ENCODE results near the gene HS6ST3. TPM values are rescaled to one million over a fixed set of nuclear protein-coding genes. Genes with fewer than 3 reads are reported as not detected.
A peak's percentile ranks its signal among the peaks of the same experiment; 100 is the strongest.

HS6ST3 gene
- total and polyA plus RNA-seq, 12 donors, result 2.1 to 27.1 (median 6.2) TPM

DNA sequence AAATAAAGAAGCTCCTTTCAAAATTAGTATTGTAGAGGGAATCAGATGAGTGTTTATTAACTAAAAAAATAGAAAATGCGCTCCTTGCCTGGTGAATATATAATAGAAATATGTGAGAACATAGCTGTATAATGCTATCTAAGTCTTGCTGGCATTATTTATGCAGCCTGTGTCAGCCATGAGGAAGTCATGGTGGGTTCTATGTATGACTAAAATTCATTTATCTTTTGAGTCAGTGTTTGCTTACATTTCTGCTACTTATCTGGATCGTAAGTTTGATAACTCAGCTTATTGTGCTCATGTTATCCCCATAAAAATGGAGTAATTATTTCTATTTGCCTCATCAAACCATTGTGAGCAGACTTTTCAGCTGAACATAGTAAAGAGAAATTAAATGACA is 455.1 kb downstream of the HS6ST3 start:
- H3K9me3 ChIP-seq (replicated peaks in 1 of 3), result no peaks in the 10 kb centered on the region
- intact Hi-C loops (cut with DNase I), result no loop called here
- TF ChIP-seq, protein P1, sequence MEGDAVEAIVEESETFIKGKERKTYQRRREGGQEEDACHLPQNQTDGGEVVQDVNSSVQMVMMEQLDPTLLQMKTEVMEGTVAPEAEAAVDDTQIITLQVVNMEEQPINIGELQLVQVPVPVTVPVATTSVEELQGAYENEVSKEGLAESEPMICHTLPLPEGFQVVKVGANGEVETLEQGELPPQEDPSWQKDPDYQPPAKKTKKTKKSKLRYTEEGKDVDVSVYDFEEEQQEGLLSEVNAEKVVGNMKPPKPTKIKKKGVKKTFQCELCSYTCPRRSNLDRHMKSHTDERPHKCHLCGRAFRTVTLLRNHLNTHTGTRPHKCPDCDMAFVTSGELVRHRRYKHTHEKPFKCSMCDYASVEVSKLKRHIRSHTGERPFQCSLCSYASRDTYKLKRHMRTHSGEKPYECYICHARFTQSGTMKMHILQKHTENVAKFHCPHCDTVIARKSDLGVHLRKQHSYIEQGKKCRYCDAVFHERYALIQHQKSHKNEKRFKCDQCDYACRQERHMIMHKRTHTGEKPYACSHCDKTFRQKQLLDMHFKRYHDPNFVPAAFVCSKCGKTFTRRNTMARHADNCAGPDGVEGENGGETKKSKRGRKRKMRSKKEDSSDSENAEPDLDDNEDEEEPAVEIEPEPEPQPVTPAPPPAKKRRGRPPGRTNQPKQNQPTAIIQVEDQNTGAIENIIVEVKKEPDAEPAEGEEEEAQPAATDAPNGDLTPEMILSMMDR (IDR thresholded peaks at IDR 0.05), result no peak
- no peak for TF ChIP-seq POLR2A (IDR thresholded peaks at IDR 0.05)

DNA sequence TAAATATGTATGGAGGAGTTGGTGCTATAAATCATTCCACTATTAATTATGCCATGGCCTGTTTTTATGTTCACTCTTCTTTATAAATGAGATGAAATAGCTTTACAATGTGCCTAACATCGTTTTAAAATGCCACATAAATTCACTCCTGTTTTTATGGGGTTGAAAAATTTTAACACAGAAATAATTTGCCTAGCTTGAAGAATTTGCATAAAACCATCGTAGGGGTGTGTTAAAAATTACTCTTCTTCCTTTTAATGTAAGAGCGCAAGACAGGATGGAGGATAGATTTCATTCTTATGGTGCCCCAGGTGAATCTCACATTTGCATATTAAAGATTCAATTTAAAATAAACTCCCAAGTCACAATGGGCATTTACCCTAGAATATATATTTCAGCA is 456.6 kb downstream of the HS6ST3 start:
- no peak overlapping the region for H3K4me3 ChIP-seq
- H3K36me3 ChIP-seq (replicated peaks in 1 of 2), result no peaks in the 10 kb centered on the region
- H3K4me1 ChIP-seq (replicated peaks in 1 of 2), result peaks cover 0 to 8% of the 10 kb centered on the region in 2 donors
- 74 to 89% (median 85%) methylated on average over 3 of the region's 3 CpGs for WGBS, 4 donors
- DNase-seq, result no peak
- intact Hi-C loops (cut with DNase I), result no loop called here
- H3K27ac ChIP-seq, result no peak overlapping the region
- no peaks in the 10 kb centered on the region for H3K9me3 ChIP-seq (replicated peaks in 1 of 3)
- no peak for TF ChIP-seq POLR2A (IDR thresholded peaks at IDR 0.05)
- TF ChIP-seq, protein P1 (IDR thresholded peaks at IDR 0.05), result no peak
- H3K27me3 ChIP-seq, result no peaks in the 10 kb centered on the region

More for the DNA sequence above, 455.1 kb downstream of the HS6ST3 start:
- WGBS, 4 donors, result 49 to 71% (median 60%) methylated on average over 2 of the region's 2 CpGs
- Histone ChIP-seq H3K4me3 (no peak overlapping the region), H3K4me1 (replicated peaks in 1 of 2) (no peaks in the 10 kb centered on the region), H3K27ac (no peak overlapping the region), H3K27me3 (no peaks in the 10 kb centered on the region), H3K36me3 (replicated peaks in 1 of 2) (no peaks in the 10 kb centered on the region)
- no peak for DNase-seq

DNA sequence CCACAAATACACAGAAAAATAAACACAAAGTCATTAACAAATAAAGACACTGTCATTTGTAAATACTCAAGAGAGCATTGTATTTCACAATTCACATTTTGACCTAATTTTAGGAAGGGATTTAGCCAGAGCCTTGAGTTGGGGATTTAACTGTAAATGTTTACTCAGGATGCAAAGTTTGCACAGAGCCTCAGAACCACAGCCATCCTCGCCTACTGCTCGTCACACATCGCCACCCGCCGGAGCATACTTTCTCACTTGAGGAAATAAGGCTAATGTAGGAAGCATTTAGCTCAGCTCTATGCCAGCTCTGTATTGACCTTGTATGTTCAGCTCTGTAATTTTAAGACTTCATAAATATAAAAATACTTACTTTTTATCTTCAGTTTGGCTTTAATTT is 461.6 kb downstream of the HS6ST3 start:
- H3K36me3 ChIP-seq (replicated peaks in 1 of 2), result no peaks in the 10 kb centered on the region
- intact Hi-C loops (cut with DNase I), result no loop called here
- no peaks in the 10 kb centered on the region for H3K27me3 ChIP-seq
- peaks cover 0 to 15% of the 10 kb centered on the region in 2 donors for H3K4me1 ChIP-seq (replicated peaks in 1 of 2)
- 32 to 64% (median 43%) methylated on average over 4 to 5 of the region's 5 CpGs for WGBS, 4 donors
- TF ChIP-seq, protein P1 (IDR thresholded peaks at IDR 0.05), result no peak
- no peak for TF ChIP-seq POLR2A (IDR thresholded peaks at IDR 0.05)
- no peaks in the 10 kb centered on the region for H3K9me3 ChIP-seq (replicated peaks in 1 of 3)
- H3K27ac ChIP-seq, result no peak overlapping the region
- peak in 3 of 7 donors; percentile 13 to 18 (median 18) for DNase-seq
- no peak overlapping the region for H3K4me3 ChIP-seq

DNA sequence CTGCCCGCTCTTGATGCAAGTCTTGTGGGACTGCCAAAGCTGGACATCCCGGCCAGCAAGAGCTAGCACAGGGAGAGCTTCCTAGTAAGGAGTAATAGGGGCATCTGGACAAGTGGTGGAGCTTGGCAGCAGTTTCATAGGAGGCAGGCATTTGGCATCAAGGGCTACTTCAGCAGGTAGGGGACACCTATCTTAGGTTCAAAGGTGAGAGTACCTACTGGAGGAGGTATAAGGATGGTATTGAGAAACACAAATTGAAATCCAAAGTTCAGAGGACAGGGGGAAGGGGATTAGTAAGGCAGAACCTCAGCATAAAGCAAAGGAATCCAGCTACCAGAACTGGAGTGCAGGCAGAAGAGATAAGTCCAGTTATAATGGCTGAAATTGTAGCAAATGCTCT is 462.7 kb downstream of the HS6ST3 start:
- Histone ChIP-seq H3K4me3 (no peak overlapping the region), H3K4me1 (replicated peaks in 1 of 2) (peaks cover 0 to 15% of the 10 kb centered on the region in 2 donors), H3K36me3 (replicated peaks in 1 of 2) (no peaks in the 10 kb centered on the region), H3K27me3 (no peaks in the 10 kb centered on the region), H3K27ac (no peak overlapping the region), H3K9me3 (replicated peaks in 1 of 3) (no peaks in the 10 kb centered on the region)
- no peak for DNase-seq
- no peak for TF ChIP-seq POLR2A (IDR thresholded peaks at IDR 0.05)
- TF ChIP-seq, protein P1 (IDR thresholded peaks at IDR 0.05), result no peak
- intact Hi-C loops (cut with DNase I), result no loop called here
- WGBS, 4 donors, result 90 to 96% (median 93%) methylated on average over 2 of the region's 2 CpGs; no CpG with 5 or more reads in 1 of the 4 donors

All from adrenal gland (tissue), 12 donors.